Liver (tissue), 9 donors: ENCODE measurements around the gene TYW5. TPM values are rescaled to one million over a fixed set of nuclear protein-coding genes. Genes with fewer than 3 reads are reported as not detected.

ENCODE experiments used
- DNase-seq: peaks from one replicate; pipeline ENCODE4 v3.0.0-alpha.2; 2017; ENCODE audit warnings: low spot score
- H3K27ac ChIP-seq, 2 donors: one replicate each; pipeline ENCODE4 v1.7.0; 2013; ENCODE audit warnings: inconsistent platforms in 2 of 2, low read length in 2 of 2, control low read depth in 1 of 2, low read depth in 1 of 2, mild to moderate bottlenecking in 1 of 2
- H3K27me3 ChIP-seq, 4 donors: one replicate each; pipeline versions ENCODE4 v1.6.1 to v1.7.0; 2013; ENCODE audit warnings: low read length in 3 of 4, inconsistent platforms in 1 of 4, mild to moderate bottlenecking in 1 of 4, moderate library complexity in 1 of 4; ENCODE audit not compliant: control insufficient read depth in 4 of 4, insufficient read depth in 4 of 4
- H3K36me3 ChIP-seq, 4 donors: one replicate each; pipeline versions ENCODE4 v1.6.1 to v1.7.0; 2013; ENCODE audit warnings: low read length in 3 of 4, mild to moderate bottlenecking in 3 of 4, low read depth in 1 of 4, moderate library complexity in 1 of 4; ENCODE audit not compliant: control insufficient read depth in 4 of 4, insufficient read depth in 3 of 4
- H3K4me1 ChIP-seq, 4 donors: one replicate each; pipeline versions ENCODE4 v1.6.1 to v1.7.0; 2013; ENCODE audit warnings: low read length in 3 of 4, mild to moderate bottlenecking in 3 of 4, moderate library complexity in 1 of 4; ENCODE audit not compliant: control insufficient read depth in 4 of 4, insufficient read depth in 4 of 4
- H3K4me3 ChIP-seq, 3 donors: one replicate each; pipeline versions ENCODE4 v1.6.1 to v1.7.0; 2013; ENCODE audit warnings: low read length in 3 of 3, control low read depth in 1 of 3, low read depth in 1 of 3, mild to moderate bottlenecking in 1 of 3
- H3K9ac ChIP-seq, 2 donors: one replicate each; pipeline ENCODE4 v1.7.0; 2013; ENCODE audit warnings: low read length in 2 of 2, mild to moderate bottlenecking in 2 of 2, moderate library complexity in 2 of 2, control low read depth in 1 of 2, low read depth in 1 of 2
- H3K9me3 ChIP-seq, 4 donors: one replicate each; pipeline versions ENCODE4 v1.6.1 to v1.7.0; 2013; ENCODE audit warnings: low read length in 3 of 4; ENCODE audit not compliant: control insufficient read depth in 4 of 4
- ATF3 ChIP-seq: IDR thresholded peaks from 2 replicates; pipeline ENCODE4 v1.6.1; 2016; ENCODE audit warnings: antibody characterized with exemption
- CTCF ChIP-seq: fragments of 150-350 bp; IDR thresholded peaks from 2 replicates; pipeline ENCODE4 v1.5.1; 2017; ENCODE audit warnings: improper control_type of control experiment, low read depth, low read length; ENCODE audit not compliant: missing input control
- EGR1 ChIP-seq, 2 donors: IDR thresholded peaks; 2 replicates each; pipeline ENCODE4 v1.6.1; 2016 to 2018; ENCODE audit warnings: antibody characterized with exemption in 2 of 2, low read depth in 2 of 2
- FOXA1 ChIP-seq: IDR thresholded peaks from 2 replicates; pipeline ENCODE4 v1.6.1; 2016; ENCODE audit warnings: antibody characterized with exemption
- FOXA2 ChIP-seq: IDR thresholded peaks from 2 replicates; pipeline ENCODE4 v1.6.1; 2016; ENCODE audit warnings: antibody characterized with exemption
- GABPA ChIP-seq, 2 donors: IDR thresholded peaks in 1 of 2; conservative IDR thresholded peaks in 1 of 2; 2 replicates each; pipeline ENCODE4 v1.6.1; 2016; ENCODE audit warnings: antibody characterized with exemption in 2 of 2, mild to moderate bottlenecking in 1 of 2, moderate library complexity in 1 of 2
- HNF4A ChIP-seq, 2 donors: conservative IDR thresholded peaks; 2 replicates each; pipeline ENCODE4 v1.6.1; 2016; ENCODE audit warnings: antibody characterized with exemption in 2 of 2, mild to moderate bottlenecking in 2 of 2
- HNF4G ChIP-seq: IDR thresholded peaks from 2 replicates; pipeline ENCODE4 v1.6.1; 2016; ENCODE audit warnings: antibody characterized with exemption
- JUND ChIP-seq, 2 donors: IDR thresholded peaks; 2 replicates each; pipeline ENCODE4 v1.6.1; 2016; ENCODE audit warnings: antibody characterized with exemption in 2 of 2
- MAX ChIP-seq: IDR thresholded peaks from 2 replicates; pipeline ENCODE4 v1.6.1; 2016; ENCODE audit warnings: antibody characterized with exemption
- NR2F2 ChIP-seq: IDR thresholded peaks from 2 replicates; pipeline ENCODE4 v1.6.1; 2016; ENCODE audit warnings: antibody characterized with exemption
- RAD21 ChIP-seq, 2 donors: IDR thresholded peaks; 2 replicates each; pipeline ENCODE4 v1.6.1; 2016; ENCODE audit warnings: antibody characterized with exemption in 2 of 2, mild to moderate bottlenecking in 2 of 2
- REST ChIP-seq: IDR thresholded peaks from 2 replicates; pipeline ENCODE4 v1.6.1; 2016; ENCODE audit warnings: antibody characterized with exemption, mild to moderate bottlenecking
- RXRA ChIP-seq, 2 donors: IDR thresholded peaks; 2 replicates each; pipeline ENCODE4 v1.6.1; 2017 to 2018; ENCODE audit warnings: antibody characterized with exemption in 2 of 2, mild to moderate bottlenecking in 1 of 2
- SP1 ChIP-seq: IDR thresholded peaks from 2 replicates; pipeline ENCODE4 v1.6.1; 2018; ENCODE audit warnings: antibody characterized with exemption, mild to moderate bottlenecking
- TAF1 ChIP-seq: conservative IDR thresholded peaks from 2 replicates; pipeline ENCODE4 v1.6.1; 2016; ENCODE audit warnings: antibody characterized with exemption, mild to moderate bottlenecking
- YY1 ChIP-seq: IDR thresholded peaks from 2 replicates; pipeline ENCODE4 v1.6.1; 2016; ENCODE audit warnings: antibody characterized with exemption, mild to moderate bottlenecking
- ZBTB33 ChIP-seq: IDR thresholded peaks from 2 replicates; pipeline ENCODE4 v1.6.1; 2016; ENCODE audit warnings: antibody characterized with exemption
- WGBS: extraction: QIAGEN DNeasy Blood & Tissue Kit; methylation state at CpG from one replicate; pipeline ENCODE4 v1.1.7; 2013; 5-methylcytosine and 5-hydroxymethylcytosine counted together
- polyA plus RNA-seq, 2 donors: library from polyadenylated mRNA; stranded (reverse) in 1 of 2; unstranded in 1 of 2; fragments of 200-250 nt in 1 of 2; fragments of >200 nt in 1 of 2; fragmentation: Nextera tagmentation in 1 of 2; extraction: Ambion mirVana in 1 of 2; gene quantifications; one replicate each; pipeline versions ENCODE4 v1.2.1 to v1.2.3, GENCODE V29; 2013 to 2015
- total RNA-seq, 2 donors: library from RNA; depleted of rRNA; stranded (reverse); fragments of >200 nt; gene quantifications; one replicate each; pipeline ENCODE4 v1.2.3, GENCODE V29; 2014
- donor health status: healthy.
- donor health status: healthy.
- donor health status: healthy.
- donor health status: healthy.
- donor health status: healthy.

Gene TYW5
- total and polyA plus RNA-seq, 4 donors: 2.0 to 6.8 (median 4.9) TPM

GRCh38 chr2:199911877-199912161, 43.5 kb downstream of the TYW5 start:
- peaks cover 0 to 2% (median 0%) of the 10 kb centered on the region in 4 donors for H3K36me3 ChIP-seq
- peak overlapping the region; percentile 85 to 96 (median 93) for H3K4me3 ChIP-seq
- peaks cover 0 to 19% (median 15%) of the 10 kb centered on the region in 4 donors for H3K4me1 ChIP-seq
- peak overlapping the region; percentile 64 to 83 for H3K9ac ChIP-seq
- under 1% methylated on average over 13 of the region's 13 CpGs for WGBS
- no peak for DNase-seq
- no peak for TF ChIP-seq FOXA1
- TF ChIP-seq FOXA2: no peak
- TF ChIP-seq TAF1: no peak
- no peak for TF ChIP-seq ATF3
- H3K9me3 ChIP-seq: no peaks in the 10 kb centered on the region
- H3K27ac ChIP-seq: peak overlapping the region; percentile 90 to 97
- no peaks in the 10 kb centered on the region for H3K27me3 ChIP-seq

GRCh38 chr2:199911052-199911876, 44.0 kb downstream of the TYW5 start, which contains the start of gene C2orf69:
TSS of gene C2orf69 (plus strand) at chr2:199911293. CDS start at chr2:199911439, 146 bp downstream.
- H3K27ac ChIP-seq: peak within 1 kb of the TSS; percentile 90 to 97
- H3K4me1 ChIP-seq: peaks cover 0 to 19% (median 15%) of the 10 kb centered on the region in 4 donors
- H3K9me3 ChIP-seq: no peaks in the 10 kb centered on the region
- H3K4me3 ChIP-seq: peak within 1 kb of the TSS; percentile 85 to 96 (median 93)
- peak within 1 kb of the TSS; percentile 64 to 83 for H3K9ac ChIP-seq
- WGBS: under 1% methylated on average over 85 of the region's 85 CpGs
- no peaks in the 10 kb centered on the region for H3K36me3 ChIP-seq
- TF ChIP-seq YY1: peak; percentile 45
- no peak for TF ChIP-seq JUND (IDR thresholded peaks at IDR 0.05)
- TF ChIP-seq HNF4G: no peak
- TF ChIP-seq GABPA (IDR thresholded peaks at IDR 0.05 in 1 of 2, conservative IDR thresholded peaks at IDR 0.05 in 1 of 2): peak in 1 of 2 donors; percentile 23
- TF ChIP-seq MAX: no peak
- no peak for TF ChIP-seq FOXA2
- TF ChIP-seq TAF1: peak; percentile 50
- peak in 1 of 2 donors; percentile 11 for TF ChIP-seq RAD21 (IDR thresholded peaks at IDR 0.05)
- no peak for TF ChIP-seq ATF3
- no peak for TF ChIP-seq EGR1 (IDR thresholded peaks at IDR 0.05; ENCODE audit: low read depth in 2 of 2)
- TF ChIP-seq HNF4A (conservative IDR thresholded peaks at IDR 0.05): peak in 1 of 2 donors; percentile 15
- TF ChIP-seq ZBTB33: no peak
- TF ChIP-seq CTCF: no peak
- TF ChIP-seq SP1: peak; percentile 29
- peak; percentile 26 for TF ChIP-seq REST
- no peak for TF ChIP-seq RXRA (IDR thresholded peaks at IDR 0.05)
- no peak for TF ChIP-seq NR2F2
- no peak for TF ChIP-seq FOXA1
- DNase-seq: peak; percentile 99
- no peaks in the 10 kb centered on the region for H3K27me3 ChIP-seq
